Liver (tissue), 9 donors: ENCODE measurements around the gene LHFPL6. TPM values are rescaled to one million over a fixed set of nuclear protein-coding genes. Genes with fewer than 3 reads are reported as not detected.

ENCODE experiments used
- DNase-seq: peaks from one replicate; pipeline ENCODE4 v3.0.0-alpha.2; 2017; ENCODE audit warnings: low spot score
- H3K27ac ChIP-seq, 2 donors: one replicate each; pipeline ENCODE4 v1.7.0; 2013; ENCODE audit warnings: inconsistent platforms in 2 of 2, low read length in 2 of 2, control low read depth in 1 of 2, low read depth in 1 of 2, mild to moderate bottlenecking in 1 of 2
- H3K27me3 ChIP-seq, 4 donors: one replicate each; pipeline versions ENCODE4 v1.6.1 to v1.7.0; 2013; ENCODE audit warnings: low read length in 3 of 4, inconsistent platforms in 1 of 4, mild to moderate bottlenecking in 1 of 4, moderate library complexity in 1 of 4; ENCODE audit not compliant: control insufficient read depth in 4 of 4, insufficient read depth in 4 of 4
- H3K36me3 ChIP-seq, 4 donors: one replicate each; pipeline versions ENCODE4 v1.6.1 to v1.7.0; 2013; ENCODE audit warnings: low read length in 3 of 4, mild to moderate bottlenecking in 3 of 4, low read depth in 1 of 4, moderate library complexity in 1 of 4; ENCODE audit not compliant: control insufficient read depth in 4 of 4, insufficient read depth in 3 of 4
- H3K4me1 ChIP-seq, 4 donors: one replicate each; pipeline versions ENCODE4 v1.6.1 to v1.7.0; 2013; ENCODE audit warnings: low read length in 3 of 4, mild to moderate bottlenecking in 3 of 4, moderate library complexity in 1 of 4; ENCODE audit not compliant: control insufficient read depth in 4 of 4, insufficient read depth in 4 of 4
- H3K4me3 ChIP-seq, 3 donors: one replicate each; pipeline versions ENCODE4 v1.6.1 to v1.7.0; 2013; ENCODE audit warnings: low read length in 3 of 3, control low read depth in 1 of 3, low read depth in 1 of 3, mild to moderate bottlenecking in 1 of 3
- H3K9ac ChIP-seq, 2 donors: one replicate each; pipeline ENCODE4 v1.7.0; 2013; ENCODE audit warnings: low read length in 2 of 2, mild to moderate bottlenecking in 2 of 2, moderate library complexity in 2 of 2, control low read depth in 1 of 2, low read depth in 1 of 2
- H3K9me3 ChIP-seq, 4 donors: one replicate each; pipeline versions ENCODE4 v1.6.1 to v1.7.0; 2013; ENCODE audit warnings: low read length in 3 of 4; ENCODE audit not compliant: control insufficient read depth in 4 of 4
- ATF3 ChIP-seq: IDR thresholded peaks from 2 replicates; pipeline ENCODE4 v1.6.1; 2016; ENCODE audit warnings: antibody characterized with exemption
- CTCF ChIP-seq: fragments of 150-350 bp; IDR thresholded peaks from 2 replicates; pipeline ENCODE4 v1.5.1; 2017; ENCODE audit warnings: improper control_type of control experiment, low read depth, low read length; ENCODE audit not compliant: missing input control
- EGR1 ChIP-seq, 2 donors: IDR thresholded peaks; 2 replicates each; pipeline ENCODE4 v1.6.1; 2016 to 2018; ENCODE audit warnings: antibody characterized with exemption in 2 of 2, low read depth in 2 of 2
- FOXA2 ChIP-seq: IDR thresholded peaks from 2 replicates; pipeline ENCODE4 v1.6.1; 2016; ENCODE audit warnings: antibody characterized with exemption
- HNF4A ChIP-seq, 2 donors: conservative IDR thresholded peaks; 2 replicates each; pipeline ENCODE4 v1.6.1; 2016; ENCODE audit warnings: antibody characterized with exemption in 2 of 2, mild to moderate bottlenecking in 2 of 2
- HNF4G ChIP-seq: IDR thresholded peaks from 2 replicates; pipeline ENCODE4 v1.6.1; 2016; ENCODE audit warnings: antibody characterized with exemption
- JUND ChIP-seq, 2 donors: IDR thresholded peaks; 2 replicates each; pipeline ENCODE4 v1.6.1; 2016; ENCODE audit warnings: antibody characterized with exemption in 2 of 2
- MAX ChIP-seq: IDR thresholded peaks from 2 replicates; pipeline ENCODE4 v1.6.1; 2016; ENCODE audit warnings: antibody characterized with exemption
- NR2F2 ChIP-seq: IDR thresholded peaks from 2 replicates; pipeline ENCODE4 v1.6.1; 2016; ENCODE audit warnings: antibody characterized with exemption
- RAD21 ChIP-seq, 2 donors: IDR thresholded peaks; 2 replicates each; pipeline ENCODE4 v1.6.1; 2016; ENCODE audit warnings: antibody characterized with exemption in 2 of 2, mild to moderate bottlenecking in 2 of 2
- RXRA ChIP-seq, 2 donors: IDR thresholded peaks; 2 replicates each; pipeline ENCODE4 v1.6.1; 2017 to 2018; ENCODE audit warnings: antibody characterized with exemption in 2 of 2, mild to moderate bottlenecking in 1 of 2
- SP1 ChIP-seq: IDR thresholded peaks from 2 replicates; pipeline ENCODE4 v1.6.1; 2018; ENCODE audit warnings: antibody characterized with exemption, mild to moderate bottlenecking
- TAF1 ChIP-seq: conservative IDR thresholded peaks from 2 replicates; pipeline ENCODE4 v1.6.1; 2016; ENCODE audit warnings: antibody characterized with exemption, mild to moderate bottlenecking
- YY1 ChIP-seq: IDR thresholded peaks from 2 replicates; pipeline ENCODE4 v1.6.1; 2016; ENCODE audit warnings: antibody characterized with exemption, mild to moderate bottlenecking
- WGBS: extraction: QIAGEN DNeasy Blood & Tissue Kit; methylation state at CpG from one replicate; pipeline ENCODE4 v1.1.7; 2013; 5-methylcytosine and 5-hydroxymethylcytosine counted together
- polyA plus RNA-seq, 2 donors: library from polyadenylated mRNA; stranded (reverse) in 1 of 2; unstranded in 1 of 2; fragments of 200-250 nt in 1 of 2; fragments of >200 nt in 1 of 2; fragmentation: Nextera tagmentation in 1 of 2; extraction: Ambion mirVana in 1 of 2; gene quantifications; one replicate each; pipeline versions ENCODE4 v1.2.1 to v1.2.3, GENCODE V29; 2013 to 2015
- total RNA-seq, 2 donors: library from RNA; depleted of rRNA; stranded (reverse); fragments of >200 nt; gene quantifications; one replicate each; pipeline ENCODE4 v1.2.3, GENCODE V29; 2014
- TF ChIP-seq, protein P1 (sequence below): IDR thresholded peaks from 2 replicates; pipeline ENCODE4 v1.6.1; 2016; ENCODE audit warnings: antibody characterized with exemption, mild to moderate bottlenecking
- TF ChIP-seq, protein P2 (sequence below): IDR thresholded peaks from 2 replicates; pipeline ENCODE4 v1.6.1; 2016; ENCODE audit warnings: antibody characterized with exemption
- donor health status: healthy.
- donor health status: healthy.
- donor health status: healthy.
- donor health status: healthy.
- donor health status: healthy.

The LHFPL6 gene
- total and polyA plus RNA-seq, 4 donors: 2.6 to 8.3 (median 5.5) TPM

DNA sequence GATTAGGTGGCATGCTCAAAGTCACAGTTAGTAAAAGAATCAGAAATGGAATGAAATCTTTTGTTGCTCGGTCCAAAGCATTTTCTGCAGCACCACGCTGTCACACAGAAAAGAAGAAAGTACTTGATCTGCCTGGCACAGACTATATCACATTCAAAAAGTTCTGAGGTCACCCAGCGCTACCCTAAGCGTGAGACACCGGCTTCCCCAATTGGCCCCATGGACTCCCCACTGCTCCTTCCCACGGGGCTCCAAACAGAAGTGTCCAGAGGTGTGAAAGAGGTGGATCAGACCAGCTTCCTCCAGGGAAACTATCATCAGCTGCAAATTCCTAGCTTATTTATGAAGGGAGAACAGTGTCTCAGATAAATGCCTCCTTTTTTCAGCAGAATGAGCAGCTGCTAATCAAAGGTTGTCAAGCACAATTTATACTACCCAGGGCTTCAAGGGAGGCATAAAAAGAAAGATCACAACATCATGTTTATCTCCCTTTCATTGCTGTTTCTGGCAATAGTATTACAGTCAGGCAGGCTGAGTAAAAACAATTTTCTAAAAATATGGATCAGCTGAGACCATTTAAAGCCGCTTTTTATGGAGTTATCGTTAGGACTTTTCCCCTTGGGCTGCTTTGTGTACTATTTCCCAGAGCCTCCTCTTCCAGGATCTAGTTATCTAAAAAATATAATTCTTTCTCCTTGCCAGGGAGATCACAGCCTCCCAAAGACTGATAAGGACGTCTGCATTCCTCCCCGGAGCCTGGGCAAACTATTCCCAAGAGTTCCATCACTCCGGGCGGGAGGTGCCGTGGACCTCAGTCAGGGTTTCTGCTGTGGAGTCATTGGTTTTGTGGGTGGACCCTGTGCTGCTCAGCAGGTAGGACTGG, 208.0 kb downstream of the LHFPL6 start:
- Histone ChIP-seq H3K36me3 (no peaks in the 10 kb centered on the region), H3K27me3 (peaks cover 0 to 3% (median 0%) of the 10 kb centered on the region in 4 donors), H3K9me3 (no peaks in the 10 kb centered on the region), H3K4me1 (no peaks in the 10 kb centered on the region), H3K9ac (no peak overlapping the region), H3K27ac (no peak overlapping the region), H3K4me3 (no peak overlapping the region)
- 46% methylated on average over 13 of the region's 13 CpGs for WGBS
- TF ChIP-seq TAF1: no peak
- no peak for TF ChIP-seq JUND (IDR thresholded peaks at IDR 0.05)
- TF ChIP-seq FOXA2: no peak
- no peak for TF ChIP-seq RXRA (IDR thresholded peaks at IDR 0.05)
- DNase-seq: no peak

- Histone ChIP-seq H3K36me3 (no peaks in the 10 kb centered on the region), H3K9me3 (no peaks in the 10 kb centered on the region), H3K27me3 (peaks cover 0 to 3% (median 0%) of the 10 kb centered on the region in 4 donors), H3K9ac (no peak overlapping the region), H3K4me3 (no peak overlapping the region), H3K27ac (no peak overlapping the region), H3K4me1 (no peaks in the 10 kb centered on the region)
- TF ChIP-seq YY1: no peak
- no peak for TF ChIP-seq TAF1
- TF ChIP-seq RAD21 (IDR thresholded peaks at IDR 0.05): no peak
- no peak for TF ChIP-seq MAX
- TF ChIP-seq HNF4A (conservative IDR thresholded peaks at IDR 0.05): no peak
- no peak for TF ChIP-seq EGR1 (IDR thresholded peaks at IDR 0.05; ENCODE audit: low read depth in 2 of 2)
- TF ChIP-seq NR2F2: no peak
- TF ChIP-seq HNF4G: no peak
- TF ChIP-seq, protein P1, sequence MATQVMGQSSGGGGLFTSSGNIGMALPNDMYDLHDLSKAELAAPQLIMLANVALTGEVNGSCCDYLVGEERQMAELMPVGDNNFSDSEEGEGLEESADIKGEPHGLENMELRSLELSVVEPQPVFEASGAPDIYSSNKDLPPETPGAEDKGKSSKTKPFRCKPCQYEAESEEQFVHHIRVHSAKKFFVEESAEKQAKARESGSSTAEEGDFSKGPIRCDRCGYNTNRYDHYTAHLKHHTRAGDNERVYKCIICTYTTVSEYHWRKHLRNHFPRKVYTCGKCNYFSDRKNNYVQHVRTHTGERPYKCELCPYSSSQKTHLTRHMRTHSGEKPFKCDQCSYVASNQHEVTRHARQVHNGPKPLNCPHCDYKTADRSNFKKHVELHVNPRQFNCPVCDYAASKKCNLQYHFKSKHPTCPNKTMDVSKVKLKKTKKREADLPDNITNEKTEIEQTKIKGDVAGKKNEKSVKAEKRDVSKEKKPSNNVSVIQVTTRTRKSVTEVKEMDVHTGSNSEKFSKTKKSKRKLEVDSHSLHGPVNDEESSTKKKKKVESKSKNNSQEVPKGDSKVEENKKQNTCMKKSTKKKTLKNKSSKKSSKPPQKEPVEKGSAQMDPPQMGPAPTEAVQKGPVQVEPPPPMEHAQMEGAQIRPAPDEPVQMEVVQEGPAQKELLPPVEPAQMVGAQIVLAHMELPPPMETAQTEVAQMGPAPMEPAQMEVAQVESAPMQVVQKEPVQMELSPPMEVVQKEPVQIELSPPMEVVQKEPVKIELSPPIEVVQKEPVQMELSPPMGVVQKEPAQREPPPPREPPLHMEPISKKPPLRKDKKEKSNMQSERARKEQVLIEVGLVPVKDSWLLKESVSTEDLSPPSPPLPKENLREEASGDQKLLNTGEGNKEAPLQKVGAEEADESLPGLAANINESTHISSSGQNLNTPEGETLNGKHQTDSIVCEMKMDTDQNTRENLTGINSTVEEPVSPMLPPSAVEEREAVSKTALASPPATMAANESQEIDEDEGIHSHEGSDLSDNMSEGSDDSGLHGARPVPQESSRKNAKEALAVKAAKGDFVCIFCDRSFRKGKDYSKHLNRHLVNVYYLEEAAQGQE: no peak
- TF ChIP-seq, protein P2, sequence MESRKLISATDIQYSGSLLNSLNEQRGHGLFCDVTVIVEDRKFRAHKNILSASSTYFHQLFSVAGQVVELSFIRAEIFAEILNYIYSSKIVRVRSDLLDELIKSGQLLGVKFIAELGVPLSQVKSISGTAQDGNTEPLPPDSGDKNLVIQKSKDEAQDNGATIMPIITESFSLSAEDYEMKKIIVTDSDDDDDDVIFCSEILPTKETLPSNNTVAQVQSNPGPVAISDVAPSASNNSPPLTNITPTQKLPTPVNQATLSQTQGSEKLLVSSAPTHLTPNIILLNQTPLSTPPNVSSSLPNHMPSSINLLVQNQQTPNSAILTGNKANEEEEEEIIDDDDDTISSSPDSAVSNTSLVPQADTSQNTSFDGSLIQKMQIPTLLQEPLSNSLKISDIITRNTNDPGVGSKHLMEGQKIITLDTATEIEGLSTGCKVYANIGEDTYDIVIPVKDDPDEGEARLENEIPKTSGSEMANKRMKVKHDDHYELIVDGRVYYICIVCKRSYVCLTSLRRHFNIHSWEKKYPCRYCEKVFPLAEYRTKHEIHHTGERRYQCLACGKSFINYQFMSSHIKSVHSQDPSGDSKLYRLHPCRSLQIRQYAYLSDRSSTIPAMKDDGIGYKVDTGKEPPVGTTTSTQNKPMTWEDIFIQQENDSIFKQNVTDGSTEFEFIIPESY: no peak
- no peak for TF ChIP-seq ATF3
- TF ChIP-seq FOXA2: no peak
- no peak for TF ChIP-seq SP1
- no peak for TF ChIP-seq CTCF
- WGBS: 65% methylated on average over 2 of the region's 2 CpGs
- no peak for DNase-seq
Observed at GRCh38 chr13:39391761-39392160, 211.2 kb downstream of the LHFPL6 start.
